ENCODE data around the gene SCMH1.

GRCh38 chr1:40997096-40997495 is 245.0 kb downstream of the SCMH1 start:
- TF ChIP-seq CTCF (IDR thresholded peaks at IDR 0.05; ENCODE audit: insufficient read depth, low read depth, low read length) (no peak), EZH2 (IDR thresholded peaks at IDR 0.05; ENCODE audit: insufficient read depth, low read length) (no peak)
